HG02798 (cell line): ENCODE data around the gene RANBP1.

ENCODE experiments used
- ATAC-seq: cut with Tn5 transposase; IDR thresholded peaks from one replicate; pipeline ENCODE4 v1.9.1; 2021; ENCODE audit warnings: mild to moderate bottlenecking; ENCODE audit not compliant: unreplicated experiment, poor library complexity

The RANBP1 gene

DNA sequence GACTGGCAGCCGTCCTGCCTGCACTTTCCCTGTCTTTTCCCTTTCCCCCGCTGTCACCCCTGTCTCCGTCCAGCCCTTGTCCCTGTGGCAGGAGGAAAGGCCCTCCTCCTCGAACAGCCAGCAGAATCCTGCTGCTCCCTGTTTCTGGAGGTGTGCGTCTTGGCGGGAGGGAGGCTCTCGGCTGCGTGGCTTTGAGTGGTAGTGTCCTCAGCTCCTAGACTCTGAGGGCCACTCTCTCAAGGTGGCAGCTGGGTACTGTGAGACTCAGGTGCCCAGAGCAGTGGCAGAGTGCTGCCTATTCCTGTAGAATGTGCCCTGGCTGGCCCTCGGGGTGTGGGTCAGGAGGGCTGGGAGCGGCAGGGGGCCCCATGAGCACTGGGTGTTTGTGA lies 9.1 kb upstream of the RANBP1 start:
- no peak for ATAC-seq

DNA sequence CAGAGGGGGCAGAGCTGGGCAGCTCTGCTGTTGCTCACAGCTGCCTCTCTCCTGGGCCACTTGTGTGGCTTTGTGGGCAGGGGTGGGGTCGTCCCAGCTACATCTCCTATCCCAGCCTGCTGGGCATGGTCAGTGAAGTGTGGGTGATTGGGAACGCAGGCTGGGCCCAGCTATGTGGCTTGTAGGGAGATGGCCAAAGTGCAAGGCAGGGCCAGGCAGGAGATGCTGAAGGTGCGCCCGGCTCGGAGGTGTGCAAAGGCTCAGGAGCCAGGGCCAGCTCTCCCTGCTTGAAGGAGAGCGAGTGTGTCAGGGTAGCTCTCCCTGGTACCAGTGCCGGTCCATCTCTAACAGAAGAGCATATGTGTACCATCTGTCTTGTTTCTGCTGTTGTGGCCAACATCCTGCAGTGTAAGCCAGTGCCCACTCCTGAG lies 8.4 kb upstream of the RANBP1 start:
- no peak for ATAC-seq

DNA sequence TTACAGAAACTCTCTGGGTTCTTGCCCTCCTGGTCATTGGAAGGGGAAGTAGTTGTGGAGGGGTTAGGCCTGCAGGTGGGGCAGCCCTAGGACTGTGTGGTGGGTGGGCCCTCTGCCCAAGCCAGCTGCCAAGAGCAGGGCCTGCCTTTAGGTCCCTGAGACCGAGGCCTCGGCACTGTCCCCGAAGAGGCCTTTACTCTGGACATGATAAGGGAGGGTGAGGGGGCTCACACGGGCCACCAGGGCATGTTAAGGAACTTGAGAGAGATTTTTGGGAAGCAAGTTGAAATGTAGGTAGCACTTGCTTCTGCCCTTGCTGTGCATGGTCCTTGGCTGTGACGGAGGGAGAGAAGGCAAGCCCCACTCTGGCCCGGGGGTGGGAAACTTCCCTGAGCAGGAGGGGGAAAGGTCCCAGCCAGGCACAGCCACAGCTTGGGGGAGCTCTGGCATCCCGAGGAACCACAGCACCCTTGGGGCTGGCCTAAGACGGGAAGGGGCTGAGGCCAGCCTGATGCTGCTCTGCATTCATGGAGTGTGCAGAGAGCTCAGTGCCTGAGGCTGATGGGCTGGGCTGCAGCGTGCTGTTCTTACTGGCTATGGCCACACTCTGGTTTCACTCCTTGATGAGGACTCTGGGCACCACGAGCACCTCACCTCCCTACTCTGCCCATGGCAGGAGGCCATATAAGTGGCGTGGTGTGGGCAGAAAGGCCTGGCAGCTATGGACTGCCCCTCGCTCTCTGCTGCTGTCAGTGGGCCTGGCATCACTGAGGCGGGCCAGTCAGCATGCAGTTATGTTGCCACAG lies 7.8 kb upstream of the RANBP1 start:
- no peak for ATAC-seq

DNA sequence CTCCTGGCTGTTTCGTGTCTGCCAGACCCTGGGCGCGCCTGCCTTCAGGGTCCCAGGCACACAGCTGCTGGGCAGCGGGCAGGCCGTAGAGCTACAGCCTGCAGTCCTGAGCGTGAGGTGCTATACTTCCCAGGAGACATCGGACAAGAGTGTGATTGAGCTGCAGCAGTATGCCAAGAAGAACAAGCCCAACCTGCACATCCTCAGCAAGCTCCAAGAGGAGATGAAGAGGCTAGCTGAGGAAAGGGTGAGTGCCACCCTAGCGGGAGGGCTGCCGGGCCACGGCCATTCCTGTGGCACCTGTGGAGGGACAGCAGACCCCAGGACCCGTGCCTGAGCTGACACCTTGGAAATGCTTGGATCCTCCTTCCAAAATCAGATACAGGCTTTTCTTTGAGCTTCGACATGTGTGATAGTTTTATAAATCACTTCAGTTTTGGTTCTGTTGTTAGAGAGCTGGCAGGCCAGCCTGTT lies 7.1 kb upstream of the RANBP1 start:
- ATAC-seq, result no peak

DNA sequence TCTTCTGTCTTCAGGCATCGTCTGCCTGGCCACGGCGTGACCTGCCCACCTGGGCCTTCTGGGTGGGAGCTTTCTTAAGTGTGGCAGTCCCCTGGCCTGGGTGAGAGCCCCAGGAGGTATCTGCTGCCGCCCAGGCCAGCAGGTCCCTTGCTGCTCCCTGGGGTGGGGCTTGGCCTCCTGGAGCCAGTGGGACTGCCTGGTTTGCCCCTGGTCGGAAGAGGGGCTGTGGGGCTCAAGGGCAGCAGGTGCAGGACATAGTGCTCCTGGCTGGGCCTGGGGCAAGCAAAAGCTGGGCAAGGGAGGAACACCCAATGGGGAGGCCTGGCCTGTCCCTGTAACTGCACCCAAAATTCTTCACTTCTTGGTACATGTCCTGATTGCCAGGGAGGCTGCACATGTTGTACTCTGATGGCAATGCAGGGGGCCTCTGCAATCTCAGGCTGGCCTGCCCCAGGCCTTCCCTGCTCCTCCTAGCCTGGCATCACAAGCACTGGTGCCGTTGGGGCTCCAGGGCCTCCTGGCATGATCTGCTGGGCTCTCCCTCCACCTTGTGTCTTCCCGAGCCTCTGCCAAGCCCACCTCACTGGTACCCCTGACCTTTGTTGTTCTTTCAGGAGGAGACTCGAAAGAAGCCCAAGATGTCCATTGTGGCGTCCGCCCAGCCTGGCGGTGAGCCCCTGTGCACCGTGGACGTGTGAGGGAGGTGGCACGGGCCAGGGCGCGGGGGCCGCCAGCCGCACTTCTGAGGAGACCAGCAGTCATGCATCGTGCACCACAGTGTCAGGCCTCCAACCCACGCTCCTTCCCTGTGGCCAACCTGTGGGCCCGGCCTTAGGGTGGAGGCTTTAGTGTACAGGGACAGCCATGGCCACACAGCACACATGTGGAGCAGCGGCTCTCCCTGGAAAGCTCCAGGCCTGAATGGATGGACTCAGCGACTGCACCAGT lies 6.2 kb upstream of the RANBP1 start:
- ATAC-seq, result no peak

DNA sequence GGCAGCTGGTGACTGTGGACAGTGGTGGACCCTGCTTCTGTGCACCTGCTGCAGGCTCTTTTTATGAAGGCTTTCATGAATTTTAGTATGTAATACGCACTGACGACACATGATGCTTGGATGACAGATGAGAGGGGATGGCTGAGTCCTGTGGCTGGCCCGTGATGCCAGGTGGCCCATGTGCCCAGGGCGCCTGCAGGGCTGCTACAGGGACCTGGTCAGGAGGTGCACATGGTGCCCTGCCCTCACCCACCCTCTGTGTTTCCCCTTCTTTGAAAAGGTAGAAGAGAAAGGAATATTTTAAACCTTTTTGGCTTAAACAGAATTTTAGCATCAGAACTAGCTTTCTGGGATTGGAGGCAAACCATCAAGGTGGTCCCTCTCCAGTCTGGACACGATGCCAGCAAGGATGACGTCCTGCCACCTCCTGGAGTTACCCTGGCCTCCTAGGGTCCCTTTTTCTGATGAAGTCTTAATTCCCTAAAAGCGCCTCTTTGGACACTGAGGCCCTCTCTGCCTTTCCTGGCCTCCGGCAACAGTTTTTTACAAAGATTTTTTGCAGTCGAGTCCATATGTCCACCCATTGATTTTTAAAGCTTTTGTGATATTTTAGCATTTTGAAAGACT lies 5.4 kb upstream of the RANBP1 start:
- no peak for ATAC-seq

DNA sequence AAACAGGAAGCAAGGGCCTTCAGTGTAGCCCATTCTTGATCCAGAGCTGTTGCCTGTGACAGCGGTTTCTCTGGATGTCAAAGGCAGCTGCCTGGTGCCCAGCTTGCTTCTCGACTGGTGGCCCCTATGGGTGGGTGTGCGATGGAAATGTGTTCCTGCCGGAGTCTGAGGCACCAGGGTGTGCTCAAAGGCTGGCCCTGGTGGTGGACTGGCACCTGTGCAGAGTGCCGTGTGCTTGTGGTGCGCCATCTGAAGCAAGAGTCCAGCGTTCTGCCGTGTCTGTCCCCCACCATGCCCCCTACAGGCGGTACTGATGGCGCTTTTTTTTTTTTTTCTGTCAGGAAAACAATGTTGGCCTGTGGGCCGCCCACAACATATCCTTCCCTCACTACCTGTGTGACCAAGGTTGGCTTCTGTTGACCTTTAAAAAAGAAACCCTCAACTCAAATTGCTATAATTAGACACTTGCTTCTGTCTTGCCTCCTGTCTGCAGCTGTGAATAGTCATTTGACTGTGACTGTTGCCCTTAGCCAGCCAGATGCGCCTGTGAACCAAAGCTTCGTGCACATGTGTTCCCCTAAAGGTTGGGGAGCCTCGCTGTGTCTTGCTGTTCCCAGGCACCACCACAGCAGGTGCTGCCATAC lies 4.7 kb upstream of the RANBP1 start:
- no peak for ATAC-seq

DNA sequence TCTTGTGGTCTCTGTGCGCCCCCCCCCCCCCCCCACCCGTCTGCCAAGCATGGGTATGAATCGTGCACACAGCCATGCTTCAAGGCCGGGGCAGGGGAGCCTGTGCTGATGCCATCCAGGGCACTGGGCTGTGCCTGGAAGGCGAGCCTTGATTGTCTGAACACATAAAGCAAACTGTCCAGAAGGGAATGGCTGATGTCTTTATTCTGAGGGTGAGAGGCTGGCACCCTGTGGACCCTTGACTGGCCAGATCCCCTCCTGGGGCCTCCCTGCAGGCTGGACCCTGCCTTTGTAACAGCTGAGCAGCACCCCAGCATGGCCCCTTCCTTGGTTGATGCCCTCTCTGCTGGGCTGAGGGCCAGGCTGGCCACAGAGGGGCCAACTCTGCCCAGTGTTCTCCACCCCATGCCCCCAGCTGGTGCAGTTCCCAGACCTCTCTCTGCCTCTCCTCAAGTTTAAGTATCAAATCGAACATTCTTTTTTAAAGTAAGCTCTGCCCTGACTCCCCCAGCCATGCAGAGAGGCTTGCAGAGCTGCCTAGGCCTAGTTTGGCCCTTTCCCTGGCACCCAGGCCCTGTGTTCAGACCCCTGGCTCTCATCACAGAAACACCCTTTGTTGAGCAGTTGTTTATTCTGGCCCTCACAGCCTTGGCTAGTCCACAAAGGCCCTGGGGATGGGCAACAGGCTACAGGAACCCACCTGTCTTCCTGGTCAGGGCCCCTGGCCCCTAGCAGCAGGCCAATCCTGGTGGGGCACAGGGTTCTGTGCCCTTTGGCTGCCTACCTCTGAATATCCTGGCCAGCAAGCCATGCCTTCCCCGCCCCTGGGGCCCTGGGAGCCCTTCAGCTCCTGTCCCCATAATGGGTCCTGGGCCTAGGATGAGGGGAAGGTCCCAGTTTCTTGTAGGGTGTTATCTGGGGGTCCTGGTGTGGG lies 3.9 kb upstream of the RANBP1 start:
- ATAC-seq, result no peak

DNA sequence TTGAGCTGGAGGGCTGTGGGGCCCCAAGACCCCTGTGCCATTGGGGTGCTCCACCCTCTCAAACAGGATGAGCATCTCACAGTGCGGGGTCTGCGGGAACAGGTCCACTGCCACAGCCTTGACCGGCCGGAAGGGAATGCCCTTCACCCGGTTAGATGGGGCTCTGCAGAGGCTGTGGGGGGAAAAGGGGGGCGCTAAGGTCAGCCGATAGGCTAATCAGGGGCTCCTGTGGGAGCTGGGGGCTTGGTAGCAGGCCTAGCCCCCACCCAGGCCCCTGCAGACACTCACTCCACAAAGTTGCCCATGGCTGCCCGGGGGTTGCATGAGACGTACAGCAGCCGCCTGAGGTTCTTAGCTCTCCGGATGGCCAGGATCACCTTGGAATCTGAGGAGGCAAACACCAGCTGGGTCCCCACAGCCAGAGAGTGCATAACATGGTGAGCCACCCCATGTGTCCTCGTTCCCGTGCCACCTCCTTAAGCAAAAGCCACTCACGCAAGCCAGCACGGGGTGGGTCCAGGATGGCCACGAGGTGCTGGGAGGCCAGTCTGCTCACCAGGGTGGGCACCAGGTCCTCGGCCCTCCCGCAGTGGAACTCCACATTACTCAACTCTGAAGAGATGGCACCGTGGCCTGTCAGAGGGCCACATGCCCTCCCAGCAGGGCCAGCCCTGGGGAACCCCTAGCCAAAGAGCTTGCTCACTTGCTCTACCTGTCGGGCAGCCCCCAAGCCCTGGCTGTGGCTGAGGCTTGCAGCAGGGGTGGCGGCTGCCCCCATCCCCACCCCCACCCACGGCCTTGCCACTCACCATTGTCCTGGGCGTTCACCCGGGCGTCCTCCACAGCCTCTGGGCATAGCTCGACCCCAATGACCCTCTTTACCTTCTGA lies 3.0 kb upstream of the RANBP1 start:
- no peak for ATAC-seq

DNA sequence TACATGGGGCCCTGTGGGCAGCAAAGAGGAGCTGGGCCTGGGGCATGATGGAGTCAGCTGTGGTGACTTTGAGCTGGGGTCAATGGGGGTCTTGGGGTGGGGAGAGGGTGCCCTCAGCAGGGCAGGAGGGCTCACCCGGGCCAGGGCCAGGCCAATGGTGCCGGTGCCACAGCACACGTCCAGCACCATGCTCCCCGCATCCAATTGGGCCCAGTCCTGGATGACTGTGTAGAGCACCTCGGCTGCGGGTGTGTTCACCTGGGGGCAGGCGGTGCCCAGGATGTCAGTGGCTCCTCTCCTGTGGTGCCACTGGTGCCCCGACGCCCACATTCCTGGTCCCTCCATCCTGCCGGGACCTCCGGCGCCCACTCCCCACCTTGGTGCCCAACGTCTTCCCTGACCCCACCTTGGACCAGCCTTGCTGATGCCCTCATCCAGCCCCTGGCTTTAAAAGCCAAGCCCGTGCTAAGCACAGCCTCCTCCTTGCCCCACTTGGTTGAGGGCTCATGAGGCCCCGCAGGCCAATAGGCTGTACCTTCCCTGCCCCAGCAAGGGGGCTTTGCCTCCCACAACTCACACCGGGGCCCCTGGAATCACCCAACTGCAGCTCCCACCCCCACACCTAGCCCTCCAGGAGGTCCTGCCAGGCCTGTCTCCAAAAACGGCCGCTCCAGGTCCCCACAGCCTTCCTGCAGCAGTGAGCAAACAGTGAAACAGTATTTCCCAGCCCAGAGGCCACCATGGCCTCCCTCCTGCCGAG lies 2.2 kb upstream of the RANBP1 start:
- no peak for ATAC-seq

DNA sequence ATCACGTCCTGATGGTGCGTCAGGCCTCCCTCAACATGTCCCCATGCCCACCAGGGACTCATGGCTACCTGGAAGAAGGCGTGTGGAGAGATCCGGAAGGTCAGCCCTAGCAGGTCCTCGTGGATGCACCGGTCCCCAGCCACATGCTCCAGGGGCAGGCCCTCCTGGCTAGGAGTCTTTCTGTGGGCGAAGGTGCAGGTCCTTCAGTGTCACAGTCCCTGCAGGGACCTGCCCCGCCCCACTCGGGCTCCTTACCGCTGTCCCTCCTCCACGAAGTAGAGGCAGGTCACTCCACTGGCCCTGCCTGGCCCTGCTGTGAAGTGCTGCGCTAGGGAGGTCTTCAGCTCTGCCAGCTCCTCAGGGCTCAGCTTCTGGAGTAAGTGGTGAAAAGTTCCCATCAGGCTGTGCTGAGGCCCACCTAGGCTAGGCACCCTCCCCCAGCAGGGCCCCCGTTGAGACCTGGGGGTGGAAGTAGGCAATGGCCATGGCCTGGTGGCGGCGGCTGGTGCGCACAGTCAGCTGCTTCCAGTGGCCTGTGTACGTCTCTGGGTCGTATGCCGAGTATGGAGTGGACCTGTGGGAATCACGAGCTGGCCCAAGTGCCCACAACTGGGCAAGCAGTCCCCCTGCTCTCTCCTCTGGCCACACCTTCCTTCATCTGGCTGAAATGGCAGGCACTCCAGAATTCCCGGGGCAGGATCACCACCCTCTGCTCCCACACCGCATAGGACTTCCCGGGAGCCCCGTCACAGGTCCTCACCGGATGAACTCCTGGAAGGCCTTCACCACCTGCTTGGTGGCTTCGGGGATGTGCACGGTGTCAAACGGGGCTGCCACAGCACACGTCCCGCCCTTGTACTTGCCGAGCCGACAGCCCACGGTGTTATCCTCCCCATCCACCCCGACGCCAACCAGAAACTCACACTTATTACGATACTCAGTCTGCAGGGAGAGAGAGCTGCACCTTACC lies 1.1 kb upstream of the RANBP1 start:
- no peak for ATAC-seq

DNA sequence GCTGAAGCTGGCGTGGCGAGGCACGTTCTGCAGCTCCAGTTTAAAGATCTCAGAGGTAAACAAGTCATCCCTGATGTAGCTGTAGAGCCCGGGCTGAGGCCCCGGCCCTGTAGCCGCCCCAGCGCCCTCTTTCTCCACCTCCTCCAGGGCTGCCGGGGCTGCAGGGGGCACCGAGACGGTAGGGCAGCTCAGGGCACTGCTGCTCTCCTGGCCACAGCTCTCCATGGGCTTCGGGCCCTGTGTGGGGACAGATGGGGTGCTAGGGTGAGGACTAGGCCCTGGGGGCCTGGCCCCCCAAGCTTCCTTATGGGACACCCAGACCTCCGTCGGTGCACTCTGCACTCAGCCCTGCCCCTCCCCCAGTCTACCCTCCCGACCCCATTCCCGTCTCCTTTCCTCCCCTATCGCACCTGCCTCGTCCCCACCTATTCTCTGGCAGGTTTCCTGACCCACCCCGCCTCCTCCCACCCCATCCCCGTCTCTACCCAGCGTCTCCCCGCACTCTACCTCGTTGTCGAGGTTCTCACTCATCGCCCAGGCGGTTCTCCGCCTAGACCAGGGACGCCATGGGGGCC lies 559 bp downstream of the RANBP1 start:
- ATAC-seq, result no peak

DNA sequence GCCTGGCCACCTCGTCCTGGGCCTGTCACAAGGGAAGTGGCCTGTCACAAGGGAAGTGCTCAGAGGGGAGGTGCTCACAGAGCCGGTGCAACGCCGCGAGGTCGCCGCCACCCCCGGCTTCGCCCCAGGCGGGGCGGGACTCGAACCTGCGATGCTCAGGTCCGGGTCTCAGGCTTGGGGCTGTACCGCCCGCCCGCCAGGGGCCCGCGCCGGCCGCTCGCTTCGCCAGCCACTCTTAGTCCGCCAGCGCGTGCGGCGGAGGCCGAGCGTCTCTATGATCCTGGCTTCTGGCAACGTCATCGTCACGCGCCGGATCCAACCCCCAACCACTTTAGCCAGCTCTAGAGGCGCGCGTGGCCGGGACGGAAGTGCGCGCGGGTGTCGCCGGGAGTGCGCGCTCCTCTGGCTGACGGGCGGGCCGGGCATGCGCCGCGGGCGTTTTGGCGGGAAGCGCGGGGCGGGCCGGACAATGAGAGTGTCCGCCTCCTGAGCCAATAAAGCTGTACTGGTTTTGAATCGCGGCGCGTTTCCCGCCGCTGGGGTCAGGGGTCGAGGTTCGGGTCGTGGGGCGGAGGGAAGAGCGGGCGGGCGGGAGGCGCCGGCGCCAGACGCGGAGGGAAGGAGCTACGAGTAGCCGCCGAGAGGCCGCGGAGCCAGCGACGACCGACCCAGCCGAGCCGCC lies 1.2 kb downstream of the RANBP1 start, which contains the start of gene TRMT2A:
Gene TRMT2A (minus strand): TSS at position 276 of the 682 bp plus-strand sequence. CDS start 320 bp downstream, outside the sequence.
- peak; percentile 90 for ATAC-seq

DNA sequence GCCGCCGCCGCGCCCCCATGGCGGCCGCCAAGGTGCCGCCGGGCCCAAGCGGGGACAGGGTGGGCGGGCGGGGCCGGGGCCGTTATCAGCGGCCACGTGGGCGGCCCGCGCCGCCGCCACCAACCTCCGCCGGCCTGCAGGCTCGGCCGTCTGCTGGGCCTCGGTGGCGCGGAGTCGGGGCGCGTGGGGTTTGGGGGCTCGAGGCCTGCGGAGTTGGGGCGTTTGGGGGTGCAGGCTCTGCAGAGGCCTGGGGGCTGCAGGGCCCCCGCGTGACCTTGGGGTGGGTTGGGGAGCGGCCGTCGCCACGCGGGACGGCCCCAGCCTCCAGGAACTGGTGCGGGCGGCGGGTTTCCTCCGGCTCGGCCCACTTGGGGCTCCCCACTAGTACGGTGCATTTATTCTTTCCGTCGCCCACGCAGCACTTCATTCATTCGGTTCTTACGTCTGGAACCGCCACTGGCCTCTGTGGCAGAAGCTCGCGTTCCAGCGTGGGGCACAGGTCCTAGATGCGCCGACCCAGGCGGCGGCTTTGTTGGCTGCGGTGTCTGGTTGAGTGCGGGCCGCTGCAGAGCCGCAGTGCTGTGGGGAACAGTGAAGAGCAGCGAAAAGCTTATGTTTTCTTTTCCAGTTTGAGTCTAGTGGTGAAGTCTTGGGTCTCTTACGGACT lies 1.9 kb downstream of the RANBP1 start:
- ATAC-seq, result peak; percentile 21
